WTC11 (cell line): ENCODE results near the gene PPP4R4. TPM values are rescaled to one million over a fixed set of nuclear protein-coding genes. Genes with fewer than 3 reads are reported as not detected.

ENCODE experiments used
- ATAC-seq: fragments of 200-7000 bp; cut with Tn5 transposase; 2 replicates; pipeline ENCODE4 v1.10.0; 2021; ENCODE audit warnings: mild to moderate bottlenecking, moderate library complexity
- CTCF ChIA-PET: fragments of 300-600 bp; sonication (Branson Sonifier 250); formaldehyde crosslinking; loops from one replicate; lab custom pipeline; 2021; ENCODE audit warnings: antibody characterized with exemption; lab: Charles Lee
- POLR2A ChIA-PET: fragments of 350-600 bp; sonication (Branson Sonifier 250); formaldehyde crosslinking; loops from one replicate; lab custom pipeline; 2021; ENCODE audit warnings: antibody characterized with exemption; lab: Charles Lee
- DNase-seq: peaks from one replicate; pipeline ENCODE4 v3.0.0; 2021; ENCODE audit warnings: low spot score
- H3K27ac Mint-ChIP-seq: 2 replicates; pipeline ENCODE4 v1.8.0; 2021; ENCODE audit warnings: mixed read lengths
- H3K27me3 Mint-ChIP-seq: 2 replicates; pipeline ENCODE4 v1.8.0; 2021; ENCODE audit warnings: low read depth, mild to moderate bottlenecking, moderate library complexity, mixed read lengths
- H3K36me3 Mint-ChIP-seq: 2 replicates; pipeline ENCODE4 v1.8.0; 2021; ENCODE audit warnings: mixed read lengths
- H3K4me1 Mint-ChIP-seq: 2 replicates; pipeline ENCODE4 v1.8.0; 2022; ENCODE audit warnings: mixed read lengths
- H3K4me3 Mint-ChIP-seq: 2 replicates; pipeline ENCODE4 v1.8.0; 2021; ENCODE audit warnings: mild to moderate bottlenecking, moderate library complexity, mixed read lengths
- H3K9me3 Mint-ChIP-seq: 2 replicates; pipeline ENCODE4 v1.8.0; 2021; ENCODE audit warnings: mixed read lengths
- ATF2 ChIP-seq: sonication (generic); formaldehyde crosslinking; IDR thresholded peaks from 2 replicates; pipeline ENCODE4 v1.8.1; 2022; ENCODE audit warnings: low read depth, missing genetic modification reagents, borderline replicate concordance
- E2F1 ChIP-seq: sonication (generic); formaldehyde crosslinking; IDR thresholded peaks from 2 replicates; pipeline ENCODE4 v1.8.0; 2022; ENCODE audit warnings: mild to moderate bottlenecking, missing genetic modification reagents
- EMX1 ChIP-seq: fragments of 250-450 bp; sonication (Bioruptor Pico); IDR thresholded peaks from 2 replicates; pipeline ENCODE4 v1.8.0; 2021; ENCODE audit warnings: mild to moderate bottlenecking
- ERG ChIP-seq: fragments of 250-450 bp; sonication (Bioruptor Pico); IDR thresholded peaks from 2 replicates; pipeline ENCODE4 v1.8.0; 2021; ENCODE audit warnings: mild to moderate bottlenecking
- ESRRA ChIP-seq: sonication (generic); formaldehyde crosslinking; IDR thresholded peaks from 2 replicates; pipeline ENCODE4 v1.8.1; 2022; ENCODE audit warnings: mild to moderate bottlenecking, missing genetic modification reagents, borderline replicate concordance
- FOXJ3 ChIP-seq: sonication (generic); formaldehyde crosslinking; IDR thresholded peaks from 2 replicates; pipeline ENCODE4 v1.9.0; 2021; ENCODE audit warnings: missing genetic modification reagents, mild to moderate bottlenecking, borderline replicate concordance
- FOXP1 ChIP-seq: sonication (generic); formaldehyde crosslinking; IDR thresholded peaks from 2 replicates; pipeline ENCODE4 v1.8.0; 2022; ENCODE audit warnings: missing genetic modification reagents, mild to moderate bottlenecking, moderate library complexity, borderline replicate concordance
- GABPB1 ChIP-seq: sonication (generic); formaldehyde crosslinking; IDR thresholded peaks from 2 replicates; pipeline ENCODE4 v1.8.1; 2023; ENCODE audit warnings: mild to moderate bottlenecking, missing genetic modification reagents
- HMGXB4 ChIP-seq: sonication (generic); formaldehyde crosslinking; IDR thresholded peaks from 2 replicates; pipeline ENCODE4 v1.8.1; 2023; ENCODE audit warnings: mild to moderate bottlenecking, moderate library complexity, missing genetic modification reagents
- PRDM15 ChIP-seq: sonication (generic); formaldehyde crosslinking; IDR thresholded peaks from 2 replicates; pipeline ENCODE4 v1.8.0; 2022; ENCODE audit warnings: missing genetic modification reagents
- PRRX2 ChIP-seq: fragments of 250-450 bp; sonication (Bioruptor Pico); IDR thresholded peaks from 2 replicates; pipeline ENCODE4 v1.8.0; 2021; ENCODE audit warnings: mild to moderate bottlenecking
- SMAD4 ChIP-seq: sonication (generic); formaldehyde crosslinking; IDR thresholded peaks from 2 replicates; pipeline ENCODE4 v1.8.0; 2022; ENCODE audit warnings: mild to moderate bottlenecking, missing genetic modification reagents
- STAT6 ChIP-seq: sonication (generic); formaldehyde crosslinking; conservative IDR thresholded peaks from 2 replicates; pipeline ENCODE4 v1.8.1; 2023; ENCODE audit warnings: mild to moderate bottlenecking, low read depth, missing genetic modification reagents, moderate library complexity
- TEAD1 ChIP-seq: sonication (generic); formaldehyde crosslinking; IDR thresholded peaks from 2 replicates; pipeline ENCODE4 v1.8.0; 2022; ENCODE audit warnings: mild to moderate bottlenecking, missing genetic modification reagents
- TP53 ChIP-seq: sonication (generic); formaldehyde crosslinking; IDR thresholded peaks from 2 replicates; pipeline ENCODE4 v1.8.1; 2023; ENCODE audit warnings: mild to moderate bottlenecking, missing genetic modification reagents
- USF2 ChIP-seq: sonication (generic); formaldehyde crosslinking; IDR thresholded peaks from 2 replicates; pipeline ENCODE4 v1.8.1; 2023; ENCODE audit warnings: mild to moderate bottlenecking, missing genetic modification reagents, moderate library complexity
- ZMAT4 ChIP-seq: fragments of 250-450 bp; sonication (Bioruptor Pico); IDR thresholded peaks from 2 replicates; pipeline ENCODE4 v1.9.0; 2021; ENCODE audit warnings: mild to moderate bottlenecking
- ZNF138 ChIP-seq: sonication (generic); formaldehyde crosslinking; conservative IDR thresholded peaks from 2 replicates; pipeline ENCODE4 v1.8.1; 2022; ENCODE audit warnings: mild to moderate bottlenecking, moderate library complexity, missing genetic modification reagents
- ZNF219 ChIP-seq: sonication (generic); formaldehyde crosslinking; IDR thresholded peaks from 2 replicates; pipeline ENCODE4 v1.8.0; 2023; ENCODE audit warnings: missing genetic modification reagents, mild to moderate bottlenecking, borderline replicate concordance
- ZNF423 ChIP-seq: fragments of 250-450 bp; sonication (Bioruptor Pico); IDR thresholded peaks from 2 replicates; pipeline ENCODE4 v2.1.2; 2022; ENCODE audit warnings: mild to moderate bottlenecking, moderate library complexity
- total RNA-seq: library from RNA; stranded (reverse); gene quantifications from 3 replicates; pipeline ENCODE4 v1.2.3, GENCODE V29; 2021

Gene PPP4R4
- total RNA-seq, 1 experiment from 2014 or later = 9.6 TPM

- TF ChIP-seq ERG (CRISPR knock-in tag) = no peak
- no peak for TF ChIP-seq HMGXB4 (CRISPR knock-in tag)
- no peak for TF ChIP-seq GABPB1 (CRISPR knock-in tag)
- no peak for TF ChIP-seq ZNF423 (CRISPR knock-in tag)
- TF ChIP-seq USF2 (CRISPR knock-in tag) = no peak
- TF ChIP-seq FOXJ3 (CRISPR knock-in tag) = no peak
- no peak for TF ChIP-seq FOXP1 (CRISPR knock-in tag)
- no peak for TF ChIP-seq EMX1
- no peak for TF ChIP-seq E2F1
- TF ChIP-seq ZNF138 (CRISPR knock-in tag) = no peak
Observed at GRCh38 chr14:94203473-94204210, 29.5 kb downstream of the PPP4R4 start (continued).

- H3K9me3 Mint-ChIP-seq = peaks cover 12% of the 10 kb centered on the region
- DNase-seq = no peak
- peaks cover 12% of the 10 kb centered on the region for H3K36me3 Mint-ChIP-seq
- H3K27me3 Mint-ChIP-seq = no peaks in the 10 kb centered on the region
- TF ChIP-seq ATF2 (CRISPR knock-in tag) = no peak
- TF ChIP-seq ESRRA = no peak
- no peak for TF ChIP-seq TP53 (CRISPR knock-in tag)
- no peak for TF ChIP-seq PRRX2 (CRISPR knock-in tag)
- no peak for TF ChIP-seq TEAD1 (CRISPR knock-in tag)
- no peak for TF ChIP-seq ZMAT4 (CRISPR knock-in tag)
- TF ChIP-seq ERG (CRISPR knock-in tag) = no peak
- no peak for TF ChIP-seq SMAD4 (CRISPR knock-in tag)
- TF ChIP-seq STAT6 (CRISPR knock-in tag) = no peak
- TF ChIP-seq PRDM15 (CRISPR knock-in tag) = no peak
- no peak for TF ChIP-seq ZNF219 (CRISPR knock-in tag)
- no peak for ATAC-seq
- peaks cover 7% of the 10 kb centered on the region for H3K4me1 Mint-ChIP-seq
- POLR2A ChIA-PET = no interaction called here
- H3K4me3 Mint-ChIP-seq = no peak overlapping the region
- CTCF ChIA-PET = no interaction called here
- no peak overlapping the region for H3K27ac Mint-ChIP-seq
Observed at GRCh38 chr14:94213021-94213420, 38.9 kb downstream of the PPP4R4 start.
